Memory B cell (primary cell): Measurements from ENCODE around the gene ABCA1.
A peak's percentile ranks its signal among the peaks of the same experiment; 100 is the strongest.
"Not testable (repeated sequence)": the region's sequence is repeated elsewhere in the genome, so short reads cannot be mapped to it uniquely, and the experiment has no call there.

ENCODE experiments used
- ATAC-seq: fragments of 150-1000 bp; cut with Tn5 transposase; 2 replicates; pipeline ENCODE4 v1.10.0; 2021; ENCODE audit warnings: low read depth, mild to moderate bottlenecking, moderate library complexity
- DNase-seq, 2 donors: peaks; one replicate each; pipeline ENCODE4 v3.0.0; 2022; ENCODE audit warnings: low spot score in 2 of 2
- H3K27ac Mint-ChIP-seq: one replicate; pipeline ENCODE4 v1.8.0; 2022; ENCODE audit warnings: mild to moderate bottlenecking, moderate library complexity, mixed read lengths
- H3K27me3 Mint-ChIP-seq: one replicate; pipeline ENCODE4 v1.8.0; 2022; ENCODE audit warnings: mixed read lengths
- H3K36me3 Mint-ChIP-seq: one replicate; pipeline ENCODE4 v1.8.0; 2022; ENCODE audit warnings: mild to moderate bottlenecking, mixed read lengths
- H3K4me1 Mint-ChIP-seq: one replicate; pipeline ENCODE4 v1.8.0; 2022; ENCODE audit warnings: mixed read lengths
- H3K4me3 Mint-ChIP-seq: one replicate; pipeline ENCODE4 v1.8.0; 2022; ENCODE audit warnings: mild to moderate bottlenecking, moderate library complexity, mixed read lengths
- H3K9me3 Mint-ChIP-seq: one replicate; pipeline ENCODE4 v1.8.0; 2022; ENCODE audit warnings: mixed read lengths

The ABCA1 gene

DNA sequence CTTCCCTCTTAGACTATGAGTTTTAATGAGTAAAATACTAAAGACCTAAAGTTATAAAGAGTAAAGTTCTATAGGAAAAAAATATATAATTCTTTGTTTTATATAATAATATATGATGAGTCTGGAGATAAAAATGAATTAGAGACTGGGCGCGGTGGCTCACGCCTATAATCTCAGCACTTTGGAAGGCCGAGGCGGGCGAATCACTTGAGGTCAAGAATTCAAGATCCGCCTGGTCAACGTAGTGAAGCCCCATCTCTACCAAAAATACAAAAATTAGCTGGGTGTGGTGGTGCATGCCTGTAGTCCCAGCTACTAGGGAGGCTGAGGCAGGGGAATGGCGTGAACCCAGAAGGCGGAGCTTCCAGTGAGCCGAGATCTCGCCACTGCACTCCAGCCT is 158.9 kb downstream of the ABCA1 start:
- not testable (repeated sequence) for H3K27me3 Mint-ChIP-seq, H3K36me3 Mint-ChIP-seq, H3K9me3 Mint-ChIP-seq, ATAC-seq, DNase-seq, H3K4me3 Mint-ChIP-seq
- Mint-ChIP-seq H3K4me1 (peaks cover 23% of the 10 kb centered on the region), H3K27ac (peak overlapping the region; percentile 85)

DNA sequence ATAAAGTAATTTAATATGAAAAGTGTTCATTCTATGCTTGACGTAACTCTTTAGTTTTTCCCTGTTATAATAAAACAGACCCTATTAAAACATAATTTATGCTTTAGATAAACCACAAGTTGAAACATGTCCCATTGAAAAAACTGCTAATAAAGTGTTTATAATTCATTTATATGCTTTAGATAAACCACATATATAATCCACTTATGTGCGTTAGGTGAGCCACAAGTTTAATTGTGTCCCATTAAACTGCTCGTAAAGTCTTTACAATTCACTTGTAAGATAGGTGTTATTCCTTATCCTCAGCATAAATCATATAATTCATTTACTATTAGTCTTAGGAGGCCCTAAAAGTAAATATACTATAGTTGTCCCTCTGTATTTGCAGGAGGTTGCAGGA is 160.4 kb downstream of the ABCA1 start:
- H3K27ac Mint-ChIP-seq, result no peak overlapping the region
- H3K9me3 Mint-ChIP-seq, result no peaks in the 10 kb centered on the region
- no peak overlapping the region for H3K4me3 Mint-ChIP-seq
- peaks cover 25% of the 10 kb centered on the region for H3K4me1 Mint-ChIP-seq
- no peaks in the 10 kb centered on the region for H3K27me3 Mint-ChIP-seq
- ATAC-seq (no peak), DNase-seq (no peak)
- H3K36me3 Mint-ChIP-seq, result peaks cover 9% of the 10 kb centered on the region

- Mint-ChIP-seq H3K27me3 (no peaks in the 10 kb centered on the region), H3K4me1 (peaks cover 25% of the 10 kb centered on the region), H3K27ac (peak overlapping the region; percentile 97), H3K9me3 (no peaks in the 10 kb centered on the region), H3K4me3 (peak overlapping the region; percentile 8), H3K36me3 (peaks cover 1% of the 10 kb centered on the region)
- ATAC-seq (no peak), DNase-seq (no peak)
Observed at GRCh38 chr9:104766025-104766424, 161.9 kb downstream of the ABCA1 start.

DNA sequence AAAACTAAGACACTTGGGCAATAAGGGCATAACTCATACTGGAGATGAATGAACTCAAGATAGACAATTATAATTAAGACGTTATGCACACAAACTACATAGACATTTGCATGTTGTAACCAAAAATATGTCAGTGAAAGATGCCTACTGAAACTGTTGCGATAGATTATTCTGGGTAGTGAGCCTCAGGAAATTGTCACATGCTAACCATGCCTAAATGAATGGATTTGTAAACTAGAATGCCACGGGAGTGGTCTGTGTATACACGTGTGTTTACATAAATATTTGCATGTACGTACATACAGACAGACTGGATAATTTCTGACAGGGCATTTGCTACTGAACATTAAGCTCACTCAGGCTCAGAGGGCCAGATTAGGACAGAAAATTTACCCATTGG is 162.8 kb downstream of the ABCA1 start:
- peaks cover 1% of the 10 kb centered on the region for H3K36me3 Mint-ChIP-seq
- peak overlapping the region; percentile 98 for H3K4me3 Mint-ChIP-seq
- H3K4me1 Mint-ChIP-seq, result peaks cover 25% of the 10 kb centered on the region
- ATAC-seq (peak; percentile 49), DNase-seq (no peak)
- no peaks in the 10 kb centered on the region for H3K9me3 Mint-ChIP-seq
- H3K27me3 Mint-ChIP-seq, result no peaks in the 10 kb centered on the region
- peak overlapping the region; percentile 97 for H3K27ac Mint-ChIP-seq

- H3K27ac Mint-ChIP-seq, result peak overlapping the region; percentile 65
- H3K9me3 Mint-ChIP-seq, result no peaks in the 10 kb centered on the region
- peaks cover 2% of the 10 kb centered on the region for H3K36me3 Mint-ChIP-seq
- ATAC-seq (no peak), DNase-seq (no peak)
- H3K4me3 Mint-ChIP-seq, result no peak overlapping the region
- H3K27me3 Mint-ChIP-seq, result no peaks in the 10 kb centered on the region
- peaks cover 8% of the 10 kb centered on the region for H3K4me1 Mint-ChIP-seq
Observed at GRCh38 chr9:104758974-104759373, 169.0 kb downstream of the ABCA1 start.

GRCh38 chr9:104750185-104750767 is 177.7 kb downstream of the ABCA1 start:
- H3K27ac Mint-ChIP-seq, result peak overlapping the region; percentile 82
- H3K4me1 Mint-ChIP-seq, result peaks cover 24% of the 10 kb centered on the region
- peaks cover 15% of the 10 kb centered on the region for H3K36me3 Mint-ChIP-seq
- H3K4me3 Mint-ChIP-seq, result no peak overlapping the region
- no peaks in the 10 kb centered on the region for H3K27me3 Mint-ChIP-seq
- DNase-seq (no peak), ATAC-seq (peak; percentile 11)
- H3K9me3 Mint-ChIP-seq, result no peaks in the 10 kb centered on the region

DNA sequence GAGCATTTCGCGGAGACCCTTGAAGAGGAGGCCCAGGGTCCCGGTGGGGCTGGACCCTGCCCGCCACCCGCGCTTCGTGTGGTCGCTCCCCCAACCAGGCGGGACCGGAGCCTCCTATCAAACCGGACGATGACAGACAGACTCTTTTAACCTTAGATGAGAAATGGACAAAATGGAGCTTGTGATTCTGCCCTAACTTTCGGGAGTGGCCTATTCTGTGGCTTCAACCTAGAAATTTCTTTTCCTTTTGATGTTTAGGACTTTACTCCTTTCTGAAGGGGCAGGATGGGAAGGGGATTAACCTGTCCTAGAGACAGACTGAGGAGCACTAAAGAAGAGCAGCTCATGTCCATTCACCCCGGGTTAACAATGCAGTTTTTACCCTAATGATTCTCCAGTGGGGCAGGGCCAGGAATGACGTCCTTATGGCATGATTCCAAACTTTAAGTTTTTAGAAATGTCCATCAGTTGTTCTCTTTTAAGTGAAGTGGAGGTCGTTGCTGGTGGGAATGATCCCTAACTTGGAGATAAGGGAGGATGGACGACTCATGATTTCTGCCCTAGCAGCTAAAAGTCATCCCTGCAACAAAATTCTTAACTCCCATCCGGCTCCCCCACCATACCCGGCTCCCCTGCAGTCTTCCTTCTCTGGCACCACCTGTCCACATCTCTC is 179.5 kb downstream of the ABCA1 start:
- Mint-ChIP-seq H3K27ac (peak overlapping the region; percentile 97), H3K9me3 (no peaks in the 10 kb centered on the region), H3K4me3 (peak overlapping the region; percentile 88), H3K27me3 (no peaks in the 10 kb centered on the region), H3K36me3 (peaks cover 10% of the 10 kb centered on the region), H3K4me1 (peaks cover 24% of the 10 kb centered on the region)
- no peak for DNase-seq
- ATAC-seq, result no peak

DNA sequence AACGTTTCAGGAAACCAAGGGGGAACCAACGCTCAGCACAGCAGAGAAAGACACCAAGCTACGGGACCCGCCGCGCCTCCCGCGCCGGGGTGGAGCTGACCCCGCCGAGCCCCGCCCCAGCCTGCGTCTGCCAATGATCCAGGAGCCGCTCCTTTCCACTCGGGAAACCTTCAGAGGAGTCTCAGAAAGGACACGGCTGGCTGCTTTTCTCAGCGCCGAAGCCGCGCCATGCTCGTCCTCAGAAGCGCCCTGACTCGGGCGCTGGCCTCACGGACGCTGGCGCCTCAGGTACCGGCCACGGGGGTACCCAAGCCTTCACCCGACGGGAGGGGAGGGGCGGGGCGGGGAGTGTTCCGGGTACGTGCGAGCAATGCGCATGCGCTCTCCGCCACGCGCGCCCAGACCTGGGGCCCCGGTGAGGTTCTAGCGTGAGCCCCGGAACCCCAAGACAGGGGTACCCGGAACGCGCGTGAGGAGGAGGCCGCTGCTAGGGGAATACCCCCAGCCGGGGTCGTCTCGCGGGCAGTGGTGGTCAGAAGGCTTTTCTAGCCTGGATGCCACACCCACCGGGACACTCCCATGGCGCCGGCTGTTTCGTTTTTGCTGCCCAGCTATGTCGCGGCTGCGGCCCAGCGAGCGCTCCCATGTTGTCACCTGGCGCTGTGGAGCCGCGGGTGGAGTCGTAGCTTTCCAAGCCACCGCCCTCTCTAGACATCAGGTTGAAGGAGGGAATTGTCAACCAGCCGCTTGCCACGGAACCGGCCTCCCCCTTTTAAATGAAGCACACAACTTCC is 180.2 kb downstream of the ABCA1 start, which contains the start of gene NIPSNAP3A:
TSS of gene NIPSNAP3A (plus strand) at position 119 of the 794 bp plus-strand sequence. CDS start at position 229, 110 bp downstream.
- Mint-ChIP-seq H3K27ac (peak within 1 kb of the TSS; percentile 97), H3K36me3 (peaks cover 7% of the 10 kb centered on the region), H3K9me3 (no peaks in the 10 kb centered on the region), H3K27me3 (no peaks in the 10 kb centered on the region), H3K4me1 (peaks cover 24% of the 10 kb centered on the region), H3K4me3 (peak within 1 kb of the TSS; percentile 88)
- peak; percentile 84 for ATAC-seq
- DNase-seq, result peak; percentile 88 to 91

GRCh38 chr9:104747245-104747564 is 180.8 kb downstream of the ABCA1 start:
- Mint-ChIP-seq H3K4me1 (peaks cover 24% of the 10 kb centered on the region), H3K27me3 (no peaks in the 10 kb centered on the region), H3K36me3 (peaks cover 4% of the 10 kb centered on the region), H3K4me3 (peak overlapping the region; percentile 88), H3K27ac (peak overlapping the region; percentile 97), H3K9me3 (no peaks in the 10 kb centered on the region)
- DNase-seq (no peak), ATAC-seq (no peak)

GRCh38 chr9:104746798-104747197 is 181.2 kb downstream of the ABCA1 start:
- Mint-ChIP-seq H3K4me3 (peak overlapping the region; percentile 88), H3K36me3 (no peaks in the 10 kb centered on the region), H3K27me3 (no peaks in the 10 kb centered on the region), H3K9me3 (no peaks in the 10 kb centered on the region), H3K4me1 (peaks cover 24% of the 10 kb centered on the region), H3K27ac (peak overlapping the region; percentile 97)
- no peak for DNase-seq
- ATAC-seq, result no peak

DNA sequence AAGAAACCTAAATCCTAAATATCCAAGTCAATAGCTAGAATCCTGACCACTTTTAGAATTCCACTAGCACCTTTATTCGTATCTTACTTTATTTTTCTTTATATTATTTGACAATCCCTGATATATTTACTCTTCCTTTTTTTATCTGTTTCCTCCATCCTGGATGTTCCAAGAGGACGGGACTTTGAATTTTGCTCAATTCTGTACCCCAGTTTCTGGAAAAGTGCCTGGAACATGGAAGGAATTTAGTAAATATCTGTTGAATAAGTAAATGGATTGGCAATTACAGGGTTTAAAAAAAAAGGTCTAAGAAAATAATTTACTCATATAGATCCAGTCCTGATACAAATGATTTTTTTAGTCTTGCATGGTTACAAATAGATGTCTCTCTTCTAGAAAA is 181.7 kb downstream of the ABCA1 start:
- H3K27me3 Mint-ChIP-seq, result no peaks in the 10 kb centered on the region
- no peaks in the 10 kb centered on the region for H3K36me3 Mint-ChIP-seq
- H3K4me3 Mint-ChIP-seq, result no peak overlapping the region
- DNase-seq, result no peak
- H3K9me3 Mint-ChIP-seq, result no peaks in the 10 kb centered on the region
- peaks cover 24% of the 10 kb centered on the region for H3K4me1 Mint-ChIP-seq
- no peak for ATAC-seq
- H3K27ac Mint-ChIP-seq, result no peak overlapping the region

GRCh38 chr9:104745852-104746251 is 182.1 kb downstream of the ABCA1 start:
- no peak for DNase-seq
- no peaks in the 10 kb centered on the region for H3K36me3 Mint-ChIP-seq
- ATAC-seq, result no peak
- H3K4me3 Mint-ChIP-seq, result no peak overlapping the region
- no peak overlapping the region for H3K27ac Mint-ChIP-seq
- H3K27me3 Mint-ChIP-seq, result no peaks in the 10 kb centered on the region
- peaks cover 24% of the 10 kb centered on the region for H3K4me1 Mint-ChIP-seq
- no peaks in the 10 kb centered on the region for H3K9me3 Mint-ChIP-seq

DNA sequence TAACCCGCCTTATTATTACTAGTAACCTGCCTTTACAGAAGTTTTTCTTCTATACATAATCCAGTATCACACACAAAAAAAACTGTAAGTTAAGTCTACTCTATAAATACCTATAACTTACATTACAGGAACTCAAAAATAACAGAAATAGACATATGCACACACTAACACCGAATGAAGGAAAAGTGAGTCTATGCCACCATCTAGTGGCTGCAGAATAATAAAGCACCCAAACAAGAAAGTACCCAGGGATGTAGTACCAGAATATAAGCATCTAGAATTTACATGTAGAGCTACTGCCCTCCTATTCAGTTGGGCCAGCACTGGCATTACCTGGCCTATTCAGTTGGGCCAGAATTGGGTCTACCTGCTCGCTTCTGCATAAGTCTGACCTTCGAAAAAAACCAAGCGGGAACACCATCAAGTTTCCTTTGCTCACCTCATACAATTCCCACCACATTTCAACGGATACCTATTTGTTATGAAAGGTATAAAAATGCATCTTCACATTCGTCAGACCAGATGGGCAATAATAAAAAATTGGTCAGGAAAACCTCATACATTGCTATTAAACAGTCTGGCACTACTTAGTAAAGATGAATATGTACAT is 184.5 kb downstream of the ABCA1 start:
- no peak overlapping the region for H3K27ac Mint-ChIP-seq
- peaks cover 18% of the 10 kb centered on the region for H3K4me1 Mint-ChIP-seq
- peak; percentile 22 for ATAC-seq
- no peaks in the 10 kb centered on the region for H3K9me3 Mint-ChIP-seq
- H3K36me3 Mint-ChIP-seq, result peaks cover 3% of the 10 kb centered on the region
- no peaks in the 10 kb centered on the region for H3K27me3 Mint-ChIP-seq
- peak; percentile 29 to 61 for DNase-seq
- H3K4me3 Mint-ChIP-seq, result no peak overlapping the region

DNA sequence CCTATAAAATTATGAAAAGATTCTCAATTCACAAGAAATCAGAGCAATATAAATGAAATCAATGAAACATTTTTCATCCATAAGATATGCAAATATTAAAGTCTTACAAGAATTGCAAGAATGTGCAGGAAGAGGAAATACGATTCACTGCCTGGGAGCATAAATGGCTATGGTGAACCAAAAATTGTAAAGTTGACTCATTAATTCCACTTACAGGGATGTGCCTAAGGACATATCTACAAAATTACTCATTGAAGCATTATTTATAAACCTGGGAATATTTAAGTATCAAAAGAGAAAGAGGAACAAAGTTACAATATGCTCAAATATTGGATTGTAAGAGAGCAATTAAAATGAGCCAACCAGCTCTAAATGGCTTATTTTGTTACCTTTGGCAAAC is 187.3 kb downstream of the ABCA1 start:
- peaks cover 4% of the 10 kb centered on the region for H3K36me3 Mint-ChIP-seq
- H3K9me3 Mint-ChIP-seq, result no peaks in the 10 kb centered on the region
- DNase-seq (no peak), ATAC-seq (no peak)
- no peaks in the 10 kb centered on the region for H3K27me3 Mint-ChIP-seq
- peaks cover 7% of the 10 kb centered on the region for H3K4me1 Mint-ChIP-seq
- peak overlapping the region; percentile 74 for H3K27ac Mint-ChIP-seq
- H3K4me3 Mint-ChIP-seq, result no peak overlapping the region
